NCI-H2227 (cell line): Measurements from ENCODE around the gene ZNG1C.
"Not testable (repeated sequence)": the region's sequence is repeated elsewhere in the genome, so short reads cannot be mapped to it uniquely, and the experiment has no call there.

Source experiments
- DNase-seq: peaks from one replicate; lab custom pipeline; 2025; ENCODE audit not compliant: unreplicated experiment; lab: John Stamatoyannopoulos, UW

The ZNG1C gene

GRCh38 chr9:68342265-68343025, 100.7 kb downstream of the ZNG1C start:
- not testable (repeated sequence) for DNase-seq

- not testable (repeated sequence) for DNase-seq
These were observed 101.5 kb downstream of the ZNG1C start for GRCh38 chr9:68343242-68343641.

GRCh38 chr9:68343992-68344391, 102.2 kb downstream of the ZNG1C start:
- DNase-seq: not testable (repeated sequence)
